Epithelial cell of esophagus (primary cell): ENCODE results near the gene ANP32B.

ENCODE experiments used
- DNase-seq: peaks from one replicate; pipeline ENCODE4 v3.0.0; 2010; ENCODE audit warnings: low read depth
- H3K4me3 ChIP-seq: 2 replicates; pipeline ENCODE4 v1.5.1; 2011; ENCODE audit warnings: mild to moderate bottlenecking, low read length, control low read depth
- TF ChIP-seq, protein P1 (sequence below): IDR thresholded peaks from 2 replicates; pipeline ENCODE4 v1.5.1; 2011; ENCODE audit warnings: low read depth, mild to moderate bottlenecking, low read length, control low read depth, inconsistent platforms; ENCODE audit not compliant: insufficient read depth; ENCODE audit errors: missing control alignments

ANP32B gene

DNA sequence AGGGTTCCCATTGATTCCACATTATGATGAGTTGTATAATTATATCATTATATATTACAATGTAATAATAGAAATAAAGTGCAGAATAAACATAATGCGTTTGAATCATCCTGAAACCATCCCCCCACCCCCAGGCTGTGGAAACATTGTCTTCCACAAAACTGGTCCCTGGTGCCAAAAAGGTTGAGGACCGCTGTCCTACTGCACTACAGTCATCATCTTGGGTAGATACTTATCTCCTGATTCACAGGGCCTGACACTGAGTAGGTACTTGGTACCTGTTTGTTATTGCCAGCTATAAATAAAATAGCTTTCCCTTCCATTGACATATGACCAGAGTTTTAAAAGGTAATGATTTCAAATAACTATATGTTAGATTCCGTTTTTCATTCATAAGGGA is 25.6 kb downstream of the ANP32B start:
- no peak overlapping the region for H3K4me3 ChIP-seq
- TF ChIP-seq, protein P1, sequence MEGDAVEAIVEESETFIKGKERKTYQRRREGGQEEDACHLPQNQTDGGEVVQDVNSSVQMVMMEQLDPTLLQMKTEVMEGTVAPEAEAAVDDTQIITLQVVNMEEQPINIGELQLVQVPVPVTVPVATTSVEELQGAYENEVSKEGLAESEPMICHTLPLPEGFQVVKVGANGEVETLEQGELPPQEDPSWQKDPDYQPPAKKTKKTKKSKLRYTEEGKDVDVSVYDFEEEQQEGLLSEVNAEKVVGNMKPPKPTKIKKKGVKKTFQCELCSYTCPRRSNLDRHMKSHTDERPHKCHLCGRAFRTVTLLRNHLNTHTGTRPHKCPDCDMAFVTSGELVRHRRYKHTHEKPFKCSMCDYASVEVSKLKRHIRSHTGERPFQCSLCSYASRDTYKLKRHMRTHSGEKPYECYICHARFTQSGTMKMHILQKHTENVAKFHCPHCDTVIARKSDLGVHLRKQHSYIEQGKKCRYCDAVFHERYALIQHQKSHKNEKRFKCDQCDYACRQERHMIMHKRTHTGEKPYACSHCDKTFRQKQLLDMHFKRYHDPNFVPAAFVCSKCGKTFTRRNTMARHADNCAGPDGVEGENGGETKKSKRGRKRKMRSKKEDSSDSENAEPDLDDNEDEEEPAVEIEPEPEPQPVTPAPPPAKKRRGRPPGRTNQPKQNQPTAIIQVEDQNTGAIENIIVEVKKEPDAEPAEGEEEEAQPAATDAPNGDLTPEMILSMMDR: no peak
- no peak for DNase-seq

DNA sequence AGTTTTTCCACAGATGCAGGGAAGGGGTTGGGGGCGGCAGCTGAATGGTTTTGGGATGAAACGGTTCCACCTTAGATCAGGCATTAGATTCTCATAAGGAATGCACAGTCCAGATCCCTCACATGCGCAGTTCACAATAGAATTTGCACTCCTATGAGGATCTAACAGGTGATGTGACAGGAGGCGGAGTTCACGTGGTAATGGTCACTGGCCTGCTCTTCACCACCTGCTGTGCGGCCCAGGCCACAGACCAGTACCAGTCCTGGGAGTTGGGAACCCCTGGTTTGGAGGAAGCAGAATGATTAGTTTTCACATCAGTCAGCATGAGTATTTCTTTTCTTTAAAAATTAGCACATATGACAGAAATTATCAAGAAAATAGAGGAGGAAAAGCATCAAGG is 26.3 kb downstream of the ANP32B start:
- DNase-seq: no peak
- TF ChIP-seq, protein P1: no peak
- H3K4me3 ChIP-seq: no peak overlapping the region

DNA sequence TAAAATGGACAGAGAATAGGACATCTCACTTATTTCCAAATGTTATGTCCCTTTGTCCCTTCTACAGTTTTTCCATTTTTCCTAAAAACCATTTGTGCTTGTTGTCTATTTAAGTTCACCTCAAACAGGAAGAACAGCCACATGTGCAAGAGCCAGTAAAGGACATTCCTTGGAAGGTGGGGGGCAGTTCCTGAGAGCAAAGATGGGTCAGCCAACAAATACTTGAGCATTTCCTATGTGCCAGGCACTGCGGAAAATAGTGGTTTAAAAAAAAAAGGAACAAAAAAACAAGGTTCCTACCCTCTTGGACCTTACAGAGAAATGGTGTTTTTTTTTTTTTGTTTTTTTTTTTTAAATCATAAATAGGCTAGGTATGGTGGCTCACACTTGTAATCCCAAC is 26.8 kb downstream of the ANP32B start:
- H3K4me3 ChIP-seq: no peak overlapping the region
- DNase-seq: no peak
- TF ChIP-seq, protein P1: no peak

DNA sequence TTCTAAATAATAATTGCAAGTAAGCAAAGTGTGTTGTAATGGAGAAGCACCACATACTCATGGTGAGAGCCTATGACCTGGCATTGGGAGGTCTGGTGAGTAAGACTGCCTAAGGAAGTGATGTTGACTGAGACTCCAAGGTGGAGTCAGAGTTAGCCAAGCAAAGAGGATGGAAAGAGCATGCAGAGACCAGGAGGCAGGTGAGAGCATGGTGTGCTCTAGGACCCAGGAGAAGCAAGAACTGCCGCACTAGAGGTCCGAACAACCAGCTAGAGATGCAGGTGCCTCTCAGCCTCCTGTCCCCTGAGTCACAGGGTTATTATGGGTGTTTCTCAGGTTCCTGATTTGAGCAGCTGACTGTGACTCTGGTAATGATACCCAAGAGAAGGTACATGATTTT is 27.3 kb downstream of the ANP32B start:
- peak; percentile 80 for DNase-seq
- H3K4me3 ChIP-seq: no peak overlapping the region
- TF ChIP-seq, protein P1: no peak

DNA sequence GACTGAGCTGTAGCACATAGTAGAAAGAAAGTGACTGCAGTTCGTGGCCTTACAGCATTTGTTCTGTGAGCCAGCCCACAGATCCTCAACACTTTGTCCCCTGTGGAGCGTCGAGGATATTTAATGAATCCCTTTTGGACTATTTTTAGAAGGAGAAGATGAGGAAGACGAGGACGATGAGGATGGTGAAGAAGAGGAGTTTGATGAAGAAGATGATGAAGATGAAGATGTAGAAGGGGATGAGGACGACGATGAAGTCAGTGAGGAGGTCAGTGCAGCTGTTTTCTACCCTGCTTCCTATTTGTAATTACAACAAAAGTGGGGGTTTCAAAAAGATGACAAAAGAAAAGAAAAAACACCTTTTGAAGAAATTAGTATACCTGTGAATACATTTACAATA is 28.0 kb downstream of the ANP32B start:
- DNase-seq: no peak
- no peak overlapping the region for H3K4me3 ChIP-seq
- TF ChIP-seq, protein P1: no peak

DNA sequence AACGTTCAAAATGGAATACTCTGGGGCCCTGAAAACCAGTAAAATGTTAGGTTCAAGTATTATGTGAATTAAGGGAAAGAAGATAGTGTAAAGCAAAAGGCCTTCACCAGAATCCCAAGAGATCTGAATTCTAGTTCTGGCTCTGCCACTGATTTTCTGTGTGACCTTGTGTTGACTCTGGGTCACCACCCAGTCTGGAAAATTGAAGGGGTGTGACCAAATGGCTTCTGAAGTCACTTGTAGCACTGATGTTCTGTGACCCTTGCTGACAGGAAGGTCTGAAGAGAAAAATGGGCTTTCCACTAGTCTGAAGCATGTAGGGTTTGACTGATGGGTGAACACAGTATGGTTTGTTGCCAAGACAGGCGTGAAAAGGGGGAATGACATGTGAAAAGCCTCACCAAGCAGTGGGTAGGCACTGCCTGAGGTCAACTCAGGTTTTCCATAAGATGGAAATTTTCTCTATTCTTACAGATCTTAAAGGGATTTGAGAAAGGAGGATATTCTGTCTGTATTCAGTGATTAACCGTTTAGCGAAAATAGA is 33.1 kb downstream of the ANP32B start:
- TF ChIP-seq, protein P1: no peak
- no peak for DNase-seq
- no peak overlapping the region for H3K4me3 ChIP-seq

DNA sequence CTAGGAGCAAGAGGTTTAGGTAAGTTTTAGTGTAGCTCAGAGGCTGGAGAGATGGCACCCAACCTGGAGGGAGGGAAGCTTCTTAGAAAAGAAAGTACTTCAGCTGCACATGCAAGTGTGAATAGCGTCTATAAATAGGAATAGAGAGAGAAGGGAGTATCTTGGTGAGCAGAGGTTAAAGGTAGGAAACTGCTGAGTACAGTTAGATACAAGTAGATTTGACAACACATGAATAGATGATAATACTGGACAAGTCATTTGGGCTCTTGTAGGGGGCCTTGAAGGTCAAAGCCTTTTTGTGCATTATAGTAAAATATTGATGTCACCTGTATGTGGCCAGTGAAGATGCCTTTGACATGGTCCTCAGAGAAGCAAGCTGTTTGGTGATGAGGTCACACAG is 34.2 kb downstream of the ANP32B start:
- DNase-seq: no peak

More for the DNA sequence above, 34.2 kb downstream of the ANP32B start:
- TF ChIP-seq, protein P1: no peak
- H3K4me3 ChIP-seq: no peak overlapping the region
